K562 (cell line): Measurements from ENCODE around the gene MYO18B.

ENCODE experiments used
- GTF2F1 ChIP-seq: IDR thresholded peaks from 2 replicates; pipeline ENCODE4 v1.6.1; 2011; ENCODE audit warnings: low read depth, low read length, improper control_type of control experiment
- HNRNPL ChIP-seq: fragments of 200-400 bp; formaldehyde crosslinking; IDR thresholded peaks from 2 replicates; pipeline ENCODE4 v1.6.1; 2017; ENCODE audit warnings: low read depth, mild to moderate bottlenecking, low read length
- MTA2 ChIP-seq: fragments of 450-650 bp; IDR thresholded peaks from 2 replicates; pipeline ENCODE4 v1.6.1; 2016; ENCODE audit warnings: low read depth
- NFRKB ChIP-seq: fragments of 450-650 bp; IDR thresholded peaks from 2 replicates; pipeline ENCODE4 v1.6.1; 2016; ENCODE audit warnings: low read depth
- POLR2AphosphoS5 ChIP-seq: IDR thresholded peaks from 2 replicates; pipeline ENCODE4 v1.6.1; 2011; ENCODE audit warnings: mild to moderate bottlenecking, low read depth, low read length, moderate library complexity; ENCODE audit not compliant: control insufficient read depth, insufficient read depth
- SIN3A ChIP-seq, 2 experiments: fragments of 150-350 bp in 1 of 2; IDR thresholded peaks; 2 replicates each; pipeline ENCODE4 v1.6.1; 2011 to 2016; ENCODE audit warnings: borderline replicate concordance in 2 of 2, low read depth in 2 of 2, low read length in 2 of 2, mild to moderate bottlenecking in 2 of 2, moderate library complexity in 2 of 2; ENCODE audit not compliant: control insufficient read depth in 1 of 2
- ZNF239 ChIP-seq: fragments of 250-450 bp; sonication (Bioruptor Pico); IDR thresholded peaks from 2 replicates; pipeline ENCODE4 v1.4.0; 2020; ENCODE audit warnings: mild to moderate bottlenecking
- TF ChIP-seq, protein P1 (sequence below): fragments of 250-450 bp; sonication (Bioruptor Pico); IDR thresholded peaks from 2 replicates; pipeline ENCODE4 v1.4.0; 2020
- TF ChIP-seq, protein P2 (sequence below), 3 experiments: IDR thresholded peaks in 2 of 3; conservative IDR thresholded peaks in 1 of 3; 2 replicates each; pipeline ENCODE4 v1.5.1; 2011 to 2012; ENCODE audit warnings: low read length in 3 of 3, mild to moderate bottlenecking in 3 of 3, control low read depth in 2 of 3, improper control_type of control experiment in 1 of 3, inconsistent platforms in 1 of 3, low read depth in 1 of 3, mixed read lengths in 1 of 3, moderate library complexity in 1 of 3; ENCODE audit not compliant: insufficient read depth in 2 of 3
- TF ChIP-seq, protein P3 (sequence below): sonication (generic); formaldehyde crosslinking; IDR thresholded peaks from 2 replicates; pipeline ENCODE4 v1.8.0; 2022; ENCODE audit warnings: mild to moderate bottlenecking, missing genetic modification reagents, borderline replicate concordance
- TF ChIP-seq, protein P4 (sequence below): fragments of 450-650 bp; IDR thresholded peaks from 2 replicates; pipeline ENCODE4 v1.6.1; 2016; ENCODE audit warnings: mild to moderate bottlenecking

DNA sequence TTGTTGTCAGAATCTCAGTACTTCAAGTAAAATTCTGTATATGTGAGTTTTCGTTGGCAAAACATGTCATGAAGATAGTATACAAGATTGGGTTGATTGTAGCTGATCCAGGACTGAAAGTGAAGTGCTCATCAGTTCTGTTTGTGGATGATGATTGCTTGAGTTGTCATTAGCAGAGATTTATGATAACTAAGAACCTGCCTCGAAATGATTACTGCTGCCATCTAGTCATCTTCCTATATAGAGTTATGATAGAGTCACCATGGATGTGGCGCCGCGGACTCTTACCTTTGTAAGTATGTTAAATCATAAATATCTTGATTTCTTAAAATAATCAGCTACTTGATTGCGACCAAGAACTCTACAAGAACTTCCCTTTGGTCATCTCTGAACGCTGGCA, 27.9 kb upstream of the MYO18B start:
- TF ChIP-seq HNRNPL (no peak), GTF2F1 (no peak), ZNF239 (CRISPR knock-in tag) (no peak), POLR2AphosphoS5 (no peak), NFRKB (no peak), MTA2 (no peak), SIN3A (IDR thresholded peaks at IDR 0.05; ENCODE audit: borderline replicate concordance in 2 of 2, control insufficient read depth in 1 of 2, low read depth in 2 of 2, low read length in 2 of 2) (no peak)
- TF ChIP-seq, protein P1, sequence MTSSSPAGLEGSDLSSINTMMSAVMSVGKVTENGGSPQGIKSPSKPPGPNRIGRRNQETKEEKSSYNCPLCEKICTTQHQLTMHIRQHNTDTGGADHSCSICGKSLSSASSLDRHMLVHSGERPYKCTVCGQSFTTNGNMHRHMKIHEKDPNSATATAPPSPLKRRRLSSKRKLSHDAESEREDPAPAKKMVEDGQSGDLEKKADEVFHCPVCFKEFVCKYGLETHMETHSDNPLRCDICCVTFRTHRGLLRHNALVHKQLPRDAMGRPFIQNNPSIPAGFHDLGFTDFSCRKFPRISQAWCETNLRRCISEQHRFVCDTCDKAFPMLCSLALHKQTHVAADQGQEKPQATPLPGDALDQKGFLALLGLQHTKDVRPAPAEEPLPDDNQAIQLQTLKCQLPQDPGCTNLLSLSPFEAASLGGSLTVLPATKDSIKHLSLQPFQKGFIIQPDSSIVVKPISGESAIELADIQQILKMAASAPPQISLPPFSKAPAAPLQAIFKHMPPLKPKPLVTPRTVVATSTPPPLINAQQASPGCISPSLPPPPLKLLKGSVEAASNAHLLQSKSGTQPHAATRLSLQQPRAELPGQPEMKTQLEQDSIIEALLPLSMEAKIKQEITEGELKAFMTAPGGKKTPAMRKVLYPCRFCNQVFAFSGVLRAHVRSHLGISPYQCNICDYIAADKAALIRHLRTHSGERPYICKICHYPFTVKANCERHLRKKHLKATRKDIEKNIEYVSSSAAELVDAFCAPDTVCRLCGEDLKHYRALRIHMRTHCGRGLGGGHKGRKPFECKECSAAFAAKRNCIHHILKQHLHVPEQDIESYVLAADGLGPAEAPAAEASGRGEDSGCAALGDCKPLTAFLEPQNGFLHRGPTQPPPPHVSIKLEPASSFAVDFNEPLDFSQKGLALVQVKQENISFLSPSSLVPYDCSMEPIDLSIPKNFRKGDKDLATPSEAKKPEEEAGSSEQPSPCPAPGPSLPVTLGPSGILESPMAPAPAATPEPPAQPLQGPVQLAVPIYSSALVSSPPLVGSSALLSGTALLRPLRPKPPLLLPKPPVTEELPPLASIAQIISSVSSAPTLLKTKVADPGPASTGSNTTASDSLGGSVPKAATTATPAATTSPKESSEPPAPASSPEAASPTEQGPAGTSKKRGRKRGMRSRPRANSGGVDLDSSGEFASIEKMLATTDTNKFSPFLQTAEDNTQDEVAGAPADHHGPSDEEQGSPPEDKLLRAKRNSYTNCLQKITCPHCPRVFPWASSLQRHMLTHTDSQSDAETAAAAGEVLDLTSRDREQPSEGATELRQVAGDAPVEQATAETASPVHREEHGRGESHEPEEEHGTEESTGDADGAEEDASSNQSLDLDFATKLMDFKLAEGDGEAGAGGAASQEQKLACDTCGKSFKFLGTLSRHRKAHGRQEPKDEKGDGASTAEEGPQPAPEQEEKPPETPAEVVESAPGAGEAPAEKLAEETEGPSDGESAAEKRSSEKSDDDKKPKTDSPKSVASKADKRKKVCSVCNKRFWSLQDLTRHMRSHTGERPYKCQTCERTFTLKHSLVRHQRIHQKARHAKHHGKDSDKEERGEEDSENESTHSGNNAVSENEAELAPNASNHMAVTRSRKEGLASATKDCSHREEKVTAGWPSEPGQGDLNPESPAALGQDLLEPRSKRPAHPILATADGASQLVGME (CRISPR knock-in tag) = no peak
- TF ChIP-seq, protein P2, sequence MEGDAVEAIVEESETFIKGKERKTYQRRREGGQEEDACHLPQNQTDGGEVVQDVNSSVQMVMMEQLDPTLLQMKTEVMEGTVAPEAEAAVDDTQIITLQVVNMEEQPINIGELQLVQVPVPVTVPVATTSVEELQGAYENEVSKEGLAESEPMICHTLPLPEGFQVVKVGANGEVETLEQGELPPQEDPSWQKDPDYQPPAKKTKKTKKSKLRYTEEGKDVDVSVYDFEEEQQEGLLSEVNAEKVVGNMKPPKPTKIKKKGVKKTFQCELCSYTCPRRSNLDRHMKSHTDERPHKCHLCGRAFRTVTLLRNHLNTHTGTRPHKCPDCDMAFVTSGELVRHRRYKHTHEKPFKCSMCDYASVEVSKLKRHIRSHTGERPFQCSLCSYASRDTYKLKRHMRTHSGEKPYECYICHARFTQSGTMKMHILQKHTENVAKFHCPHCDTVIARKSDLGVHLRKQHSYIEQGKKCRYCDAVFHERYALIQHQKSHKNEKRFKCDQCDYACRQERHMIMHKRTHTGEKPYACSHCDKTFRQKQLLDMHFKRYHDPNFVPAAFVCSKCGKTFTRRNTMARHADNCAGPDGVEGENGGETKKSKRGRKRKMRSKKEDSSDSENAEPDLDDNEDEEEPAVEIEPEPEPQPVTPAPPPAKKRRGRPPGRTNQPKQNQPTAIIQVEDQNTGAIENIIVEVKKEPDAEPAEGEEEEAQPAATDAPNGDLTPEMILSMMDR (IDR thresholded peaks at IDR 0.05 in 2 of 3, conservative IDR thresholded peaks at IDR 0.05 in 1 of 3; ENCODE audit: insufficient read depth in 2 of 3, low read depth in 1 of 3, low read length in 3 of 3) = no peak
- TF ChIP-seq, protein P3, sequence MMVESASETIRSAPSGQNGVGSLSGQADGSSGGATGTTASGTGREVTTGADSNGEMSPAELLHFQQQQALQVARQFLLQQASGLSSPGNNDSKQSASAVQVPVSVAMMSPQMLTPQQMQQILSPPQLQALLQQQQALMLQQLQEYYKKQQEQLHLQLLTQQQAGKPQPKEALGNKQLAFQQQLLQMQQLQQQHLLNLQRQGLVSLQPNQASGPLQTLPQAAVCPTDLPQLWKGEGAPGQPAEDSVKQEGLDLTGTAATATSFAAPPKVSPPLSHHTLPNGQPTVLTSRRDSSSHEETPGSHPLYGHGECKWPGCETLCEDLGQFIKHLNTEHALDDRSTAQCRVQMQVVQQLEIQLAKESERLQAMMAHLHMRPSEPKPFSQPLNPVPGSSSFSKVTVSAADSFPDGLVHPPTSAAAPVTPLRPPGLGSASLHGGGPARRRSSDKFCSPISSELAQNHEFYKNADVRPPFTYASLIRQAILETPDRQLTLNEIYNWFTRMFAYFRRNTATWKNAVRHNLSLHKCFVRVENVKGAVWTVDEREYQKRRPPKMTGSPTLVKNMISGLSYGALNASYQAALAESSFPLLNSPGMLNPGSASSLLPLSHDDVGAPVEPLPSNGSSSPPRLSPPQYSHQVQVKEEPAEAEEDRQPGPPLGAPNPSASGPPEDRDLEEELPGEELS = no peak
- TF ChIP-seq, protein P4, sequence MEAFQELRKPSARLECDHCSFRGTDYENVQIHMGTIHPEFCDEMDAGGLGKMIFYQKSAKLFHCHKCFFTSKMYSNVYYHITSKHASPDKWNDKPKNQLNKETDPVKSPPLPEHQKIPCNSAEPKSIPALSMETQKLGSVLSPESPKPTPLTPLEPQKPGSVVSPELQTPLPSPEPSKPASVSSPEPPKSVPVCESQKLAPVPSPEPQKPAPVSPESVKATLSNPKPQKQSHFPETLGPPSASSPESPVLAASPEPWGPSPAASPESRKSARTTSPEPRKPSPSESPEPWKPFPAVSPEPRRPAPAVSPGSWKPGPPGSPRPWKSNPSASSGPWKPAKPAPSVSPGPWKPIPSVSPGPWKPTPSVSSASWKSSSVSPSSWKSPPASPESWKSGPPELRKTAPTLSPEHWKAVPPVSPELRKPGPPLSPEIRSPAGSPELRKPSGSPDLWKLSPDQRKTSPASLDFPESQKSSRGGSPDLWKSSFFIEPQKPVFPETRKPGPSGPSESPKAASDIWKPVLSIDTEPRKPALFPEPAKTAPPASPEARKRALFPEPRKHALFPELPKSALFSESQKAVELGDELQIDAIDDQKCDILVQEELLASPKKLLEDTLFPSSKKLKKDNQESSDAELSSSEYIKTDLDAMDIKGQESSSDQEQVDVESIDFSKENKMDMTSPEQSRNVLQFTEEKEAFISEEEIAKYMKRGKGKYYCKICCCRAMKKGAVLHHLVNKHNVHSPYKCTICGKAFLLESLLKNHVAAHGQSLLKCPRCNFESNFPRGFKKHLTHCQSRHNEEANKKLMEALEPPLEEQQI = no peak
